GM18858 (cell line): ENCODE results near the gene SVIL.

Source experiments
- ATAC-seq: cut with Tn5 transposase; IDR thresholded peaks from one replicate; pipeline ENCODE4 v1.9.1; 2021; ENCODE audit not compliant: unreplicated experiment

Gene SVIL

GRCh38 chr10:29431711-29432110, 203.1 kb downstream of the SVIL start:
- ATAC-seq, result no peak

DNA sequence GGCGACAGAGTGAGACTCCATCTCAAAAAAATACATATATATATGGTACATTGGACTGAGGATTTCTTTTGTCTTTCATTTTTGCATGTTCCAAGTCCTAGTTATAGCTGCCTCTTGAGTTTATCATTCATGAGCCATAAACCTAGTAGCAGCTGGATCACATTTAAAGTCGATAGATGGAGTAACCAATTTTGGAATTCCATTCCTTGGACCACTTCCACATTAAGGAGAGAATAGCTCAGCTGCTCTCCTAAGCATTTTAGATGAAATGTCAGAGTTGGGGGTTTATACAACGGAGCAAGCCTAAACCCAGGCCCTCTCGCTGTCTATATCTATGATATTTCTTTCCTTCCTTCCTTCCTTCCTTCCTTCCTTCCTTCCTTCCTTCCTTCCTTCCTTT, 204.7 kb downstream of the SVIL start:
- ATAC-seq, result no peak

DNA sequence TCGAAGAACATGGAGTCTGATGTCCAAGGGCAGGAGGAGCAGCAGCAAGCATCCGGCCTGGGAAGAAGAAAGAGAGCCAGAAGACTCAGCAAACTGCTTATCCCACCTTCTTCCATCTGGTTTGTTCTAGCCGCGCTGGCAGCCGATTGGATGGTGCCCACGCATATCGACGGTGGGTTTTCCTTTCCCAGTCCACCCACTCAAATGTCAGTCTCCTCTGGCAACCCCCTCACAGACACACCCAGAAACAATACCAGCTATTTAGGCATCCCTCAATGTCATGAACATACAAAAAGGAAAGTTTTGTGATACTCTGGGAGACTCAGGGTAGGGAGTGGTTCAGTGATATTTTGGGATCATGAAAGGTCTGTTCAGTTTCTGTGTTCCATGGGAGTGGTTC, 206.3 kb downstream of the SVIL start:
- ATAC-seq, result no peak

DNA sequence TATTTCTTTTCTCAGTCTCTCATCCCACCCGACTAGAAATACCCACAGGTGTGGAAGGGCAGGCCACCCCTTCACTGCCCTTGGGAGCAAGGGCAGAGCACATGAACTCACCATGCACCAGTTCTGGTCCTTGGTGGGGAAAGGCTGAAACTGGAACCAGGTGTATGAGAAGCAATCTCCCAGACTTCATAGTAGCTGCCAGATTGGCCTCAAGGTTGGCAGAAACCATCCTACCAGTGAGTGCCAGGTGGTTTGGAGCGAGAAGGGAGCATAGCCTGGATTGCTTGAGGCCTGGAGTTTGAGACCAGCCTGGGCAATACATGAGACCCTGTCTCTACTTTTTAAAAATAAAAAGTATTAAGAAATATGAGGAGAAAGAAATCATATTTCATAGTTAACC, 207.1 kb downstream of the SVIL start:
- no peak for ATAC-seq

- no peak for ATAC-seq
These were observed 208.4 kb downstream of the SVIL start for GRCh38 chr10:29426420-29426819.

DNA sequence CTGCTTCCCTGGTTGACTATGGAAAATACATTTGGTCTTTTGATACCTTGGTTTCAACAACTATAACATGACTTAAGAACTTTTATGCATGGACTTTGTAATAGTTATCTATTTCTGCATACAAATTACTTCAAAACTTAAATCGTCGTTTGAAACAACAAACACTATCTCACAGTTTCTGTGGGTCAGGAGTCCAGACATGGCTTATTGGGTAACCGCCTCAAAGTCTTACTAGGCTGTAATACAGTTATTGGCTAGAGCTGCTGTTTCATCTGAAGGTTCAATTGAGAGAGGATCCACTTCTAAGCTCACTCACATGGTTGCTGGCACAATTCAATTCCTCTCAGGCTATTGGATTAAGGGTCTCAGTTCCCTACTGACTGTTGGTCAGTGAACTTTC, 210.8 kb downstream of the SVIL start:
- no peak for ATAC-seq

GRCh38 chr10:29420744-29421143, 214.0 kb downstream of the SVIL start:
- ATAC-seq, result no peak

- ATAC-seq, result no peak
These were observed 217.4 kb downstream of the SVIL start for GRCh38 chr10:29417324-29417723.

DNA sequence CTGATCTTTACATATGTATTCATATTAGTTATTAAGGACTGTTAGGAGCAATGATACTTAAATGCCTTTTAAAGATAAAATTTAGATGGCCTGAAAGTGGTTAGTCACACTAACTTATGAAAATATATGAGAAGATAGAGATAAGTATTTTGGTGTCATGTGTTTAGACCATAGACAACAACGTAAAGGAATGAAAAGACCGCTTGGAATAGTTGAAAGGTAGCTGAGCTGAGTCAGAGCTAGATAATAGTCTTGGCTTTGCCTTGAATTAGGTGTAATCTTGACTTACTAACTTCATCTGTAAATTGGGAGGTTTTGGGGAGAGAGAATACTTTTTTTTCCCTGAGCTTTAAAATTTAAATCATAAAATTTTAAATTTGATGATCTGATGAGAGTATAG, 218.9 kb downstream of the SVIL start:
- no peak for ATAC-seq

GRCh38 chr10:29414501-29414900, 220.3 kb downstream of the SVIL start:
- ATAC-seq, result no peak

- peak; percentile 40 for ATAC-seq
These were observed 222.3 kb downstream of the SVIL start for GRCh38 chr10:29412485-29412884.

DNA sequence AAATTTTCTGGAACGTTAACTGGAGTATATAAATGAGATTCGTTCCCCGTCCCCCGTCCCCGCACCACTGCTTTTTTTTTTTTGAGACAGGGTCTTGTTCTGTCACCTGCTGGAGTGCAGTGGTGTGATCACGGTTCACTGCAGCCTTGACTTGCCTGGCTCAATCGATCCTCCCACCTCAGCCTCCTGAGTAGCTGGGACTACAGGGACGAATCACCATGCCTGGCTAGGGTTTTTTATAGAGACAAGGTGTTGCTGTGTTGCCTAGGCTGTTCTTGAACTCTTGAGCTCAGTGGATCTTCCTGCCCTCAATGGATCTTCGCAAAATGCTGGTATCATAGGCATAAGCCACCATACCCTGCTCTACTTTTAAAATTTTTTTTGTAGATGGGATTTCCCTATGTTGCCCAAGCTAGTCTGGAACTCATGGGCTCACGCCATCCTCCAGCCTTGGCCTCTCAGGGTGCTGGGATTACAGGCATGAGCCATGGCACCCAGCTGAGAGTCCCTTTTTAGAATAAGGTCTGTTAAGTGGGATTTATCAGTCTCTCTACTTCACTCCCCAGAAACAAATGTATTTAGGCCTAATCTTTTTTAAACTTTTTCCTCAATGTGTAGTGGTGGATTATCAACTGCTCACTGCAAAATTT, 223.0 kb downstream of the SVIL start:
- ATAC-seq, result no peak

GRCh38 chr10:29409241-29410054, 225.3 kb downstream of the SVIL start:
- ATAC-seq, result peak; percentile 38

DNA sequence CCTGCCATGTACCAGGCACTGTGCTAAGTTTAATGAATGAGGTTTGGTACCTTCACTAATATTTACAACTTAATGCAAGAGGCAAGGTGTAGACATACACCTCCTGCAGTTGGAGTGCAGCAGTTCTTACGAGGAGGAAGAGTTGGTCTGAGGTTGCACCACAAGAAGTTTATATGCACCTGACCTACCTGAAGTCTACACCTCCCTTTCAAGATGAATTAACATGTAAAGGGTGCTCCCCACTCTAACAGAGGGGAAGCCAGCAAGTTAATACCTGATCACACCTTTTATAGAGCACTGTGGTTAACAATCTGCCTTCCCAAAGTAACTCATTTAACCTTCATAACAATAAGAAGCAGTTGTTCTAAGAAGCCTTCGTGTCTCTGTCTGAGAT, 225.9 kb downstream of the SVIL start:
- no peak for ATAC-seq
